GM06990 (cell line): Measurements from ENCODE around the gene REST.

ENCODE experiments used
- DNase-seq: peaks from one replicate; pipeline ENCODE4 v3.0.0-alpha.2; 2011; ENCODE audit not compliant: insufficient read length; ENCODE audit errors: extremely low read depth
- H3K27me3 ChIP-seq: replicated peaks from 2 replicates; pipeline ENCODE4 v1.6.0; 2011; ENCODE audit warnings: low read length; ENCODE audit not compliant: control insufficient read depth, insufficient read depth
- H3K36me3 ChIP-seq: 2 replicates; pipeline ENCODE4 v1.5.1; 2011; ENCODE audit warnings: low read length; ENCODE audit not compliant: control insufficient read depth, insufficient read depth
- H3K4me3 ChIP-seq: replicated peaks from 2 replicates; pipeline ENCODE4 v1.5.1; 2011; ENCODE audit warnings: low read depth, mild to moderate bottlenecking, control low read depth, low read length
- CTCF ChIP-seq: IDR thresholded peaks from 2 replicates; pipeline ENCODE4 v1.5.1; 2011; ENCODE audit warnings: low read length, control low read depth, mild to moderate bottlenecking, inconsistent platforms; ENCODE audit not compliant: insufficient read depth, poor library complexity, severe bottlenecking

Gene REST

GRCh38 chr4:56940403-56940802 is 32.7 kb downstream of the REST start:
- Histone ChIP-seq H3K4me3 (no peak overlapping the region), H3K36me3 (no peaks in the 10 kb centered on the region; the same call in 1 of the 2 replicates)

GRCh38 chr4:56940971-56941370 is 33.3 kb downstream of the REST start:
- no peaks in the 10 kb centered on the region; the same call in 1 of the 2 replicates for H3K36me3 ChIP-seq
- no peak for TF ChIP-seq CTCF
- no peak overlapping the region for H3K4me3 ChIP-seq
- H3K27me3 ChIP-seq, result no peaks in the 10 kb centered on the region
- no peak for DNase-seq

More at GRCh38 chr4:56940403-56940802, 32.7 kb downstream of the REST start:
- no peak for DNase-seq
- TF ChIP-seq CTCF, result no peak
- no peaks in the 10 kb centered on the region for H3K27me3 ChIP-seq

- Histone ChIP-seq H3K36me3 (no peaks in the 10 kb centered on the region; the same call in 1 of the 2 replicates), H3K27me3 (no peaks in the 10 kb centered on the region), H3K4me3 (no peak overlapping the region)
- TF ChIP-seq CTCF, result no peak
- DNase-seq, result no peak
Measured at GRCh38 chr4:56941403-56941802, 33.7 kb downstream of the REST start.

GRCh38 chr4:56953680-56954520 is 46.2 kb downstream of the REST start:
- DNase-seq, result no peak

GRCh38 chr4:56958111-56958517 is 50.4 kb downstream of the REST start:
- Histone ChIP-seq H3K36me3 (peaks cover 1% of the 10 kb centered on the region; the same call in 1 of the 2 replicates), H3K27me3 (no peaks in the 10 kb centered on the region), H3K4me3 (no peak overlapping the region)
- no peak for DNase-seq
- no peak for TF ChIP-seq CTCF

More at GRCh38 chr4:56953680-56954520, 46.2 kb downstream of the REST start:
- no peaks in the 10 kb centered on the region for H3K36me3 ChIP-seq
- no peak overlapping the region for H3K4me3 ChIP-seq
- H3K27me3 ChIP-seq, result no peaks in the 10 kb centered on the region
- TF ChIP-seq CTCF, result no peak
